GM23338 (cell line): ENCODE data around the gene NGDN. TPM values are rescaled to one million over a fixed set of nuclear protein-coding genes. Genes with fewer than 3 reads are reported as not detected.

ENCODE experiments used
- ATAC-seq: fragments of 200-7000 bp; cut with Tn5 transposase; 3 replicates; pipeline ENCODE4 v1.9.1; 2020
- DNase-seq: peaks from one replicate; pipeline ENCODE4 v3.0.0-alpha.2; 2015; ENCODE audit warnings: low spot score
- H2AFZ ChIP-seq: fragments of 200-600 bp; sonication (generic); 2 replicates; pipeline ENCODE4 v1.8.0; 2016; ENCODE audit warnings: antibody characterized with exemption, mild to moderate bottlenecking, moderate library complexity
- H3F3A ChIP-seq: fragments of 200-600 bp; sonication (generic); replicated peaks from 2 replicates; pipeline ENCODE4 v1.8.0; 2017; ENCODE audit warnings: antibody characterized with exemption, mixed run types, low read depth
- H3K27ac ChIP-seq: fragments of 200-600 bp; sonication (generic); 2 replicates; pipeline ENCODE4 v1.6.1; 2016; ENCODE audit warnings: low read depth
- H3K27me3 ChIP-seq: fragments of 200-600 bp; sonication (generic); 2 replicates; pipeline ENCODE4 v1.8.0; 2016; ENCODE audit warnings: mild to moderate bottlenecking, mixed run types, moderate library complexity; ENCODE audit not compliant: insufficient read depth
- H3K36me3 ChIP-seq: fragments of 200-600 bp; sonication (generic); 2 replicates; pipeline ENCODE4 v1.8.0; 2016; ENCODE audit warnings: mild to moderate bottlenecking; ENCODE audit not compliant: insufficient read depth
- H3K4me1 ChIP-seq: fragments of 200-600 bp; sonication (generic); 2 replicates; pipeline ENCODE4 v1.8.0; 2016; ENCODE audit warnings: mild to moderate bottlenecking, moderate library complexity; ENCODE audit not compliant: insufficient read depth
- H3K4me2 ChIP-seq: fragments of 200-600 bp; sonication (generic); 2 replicates; pipeline ENCODE4 v1.7.1; 2017; ENCODE audit warnings: mixed run types
- H3K4me3 ChIP-seq: fragments of 200-600 bp; sonication (generic); 2 replicates; pipeline ENCODE4 v1.6.1; 2016; ENCODE audit warnings: mixed run types
- H3K79me2 ChIP-seq: fragments of 200-600 bp; sonication (generic); replicated peaks from 2 replicates; pipeline ENCODE4 v1.8.0; 2017; ENCODE audit warnings: mild to moderate bottlenecking; ENCODE audit not compliant: insufficient read depth
- H3K9me2 ChIP-seq: fragments of 200-600 bp; sonication (generic); 2 replicates; pipeline ENCODE4 v1.8.0; 2017; ENCODE audit not compliant: insufficient read depth
- H4K20me1 ChIP-seq: fragments of 200-600 bp; sonication (generic); replicated peaks from 2 replicates; pipeline ENCODE4 v1.8.0; 2017; ENCODE audit warnings: mild to moderate bottlenecking; ENCODE audit not compliant: insufficient read depth
- H3K27ac Mint-ChIP-seq: 2 replicates; pipeline ENCODE4 v1.8.0; 2020; ENCODE audit warnings: inconsistent platforms, mild to moderate bottlenecking, moderate library complexity, mixed read lengths
- H3K27me3 Mint-ChIP-seq: 3 replicates; pipeline ENCODE4 v1.8.0; 2022; ENCODE audit warnings: low read depth, mild to moderate bottlenecking, moderate library complexity, mixed read lengths, inconsistent platforms; ENCODE audit not compliant: insufficient read depth, poor library complexity
- H3K36me3 Mint-ChIP-seq: 3 replicates; pipeline ENCODE4 v1.8.0; 2021; ENCODE audit warnings: low read depth, mild to moderate bottlenecking, inconsistent platforms, moderate library complexity, mixed read lengths
- H3K4me1 Mint-ChIP-seq: 3 replicates; pipeline ENCODE4 v1.8.0; 2020; ENCODE audit warnings: mild to moderate bottlenecking, inconsistent platforms, mixed read lengths
- H3K4me3 Mint-ChIP-seq: 3 replicates; pipeline ENCODE4 v1.8.0; 2021; ENCODE audit warnings: moderate library complexity, mild to moderate bottlenecking, inconsistent platforms, mixed read lengths
- H3K9me3 Mint-ChIP-seq: 3 replicates; pipeline ENCODE4 v1.8.0; 2020; ENCODE audit warnings: moderate library complexity, mild to moderate bottlenecking, inconsistent platforms, mixed read lengths
- ETS1 ChIP-seq: IDR thresholded peaks from 2 replicates; pipeline ENCODE4 v1.6.1; 2016; ENCODE audit warnings: antibody characterized with exemption
- EZH2phosphoT487 ChIP-seq: fragments of 200-600 bp; sonication (generic); IDR thresholded peaks from one replicate; pipeline ENCODE4 v1.8.1; 2018; ENCODE audit warnings: antibody characterized with exemption; ENCODE audit not compliant: unreplicated experiment
- NANOG ChIP-seq: IDR thresholded peaks from 2 replicates; pipeline ENCODE4 v1.6.1; 2016; ENCODE audit warnings: antibody characterized with exemption, borderline replicate concordance
- POLR2AphosphoS5 ChIP-seq: IDR thresholded peaks from 2 replicates; pipeline ENCODE4 v1.6.1; 2016; ENCODE audit warnings: antibody characterized with exemption, low read depth
- STAT1 ChIP-seq: IDR thresholded peaks from one replicate; pipeline ENCODE4 v1.6.1; 2016; ENCODE audit warnings: antibody characterized with exemption; ENCODE audit not compliant: unreplicated experiment
- ZNF114 ChIP-seq: fragments of 250-450 bp; sonication (Bioruptor Pico); IDR thresholded peaks from 2 replicates; pipeline ENCODE4 v1.5.0; 2020; ENCODE audit warnings: mild to moderate bottlenecking, moderate library complexity
- ZNF462 ChIP-seq: fragments of 250-450 bp; sonication (Bioruptor Pico); IDR thresholded peaks from 2 replicates; pipeline ENCODE4 v1.5.0; 2020; ENCODE audit warnings: mild to moderate bottlenecking, moderate library complexity
- polyA plus RNA-seq: library from polyadenylated mRNA; unstranded; fragments of >200 nt; fragmentation: Nextera tagmentation; extraction: Ambion mirVana; gene quantifications from 2 replicates; pipeline ENCODE4 v1.2.1, GENCODE V29; 2016
- total RNA-seq: library from RNA; depleted of rRNA; stranded (reverse); fragments of >200 nt; shearing (Covaris generic); gene quantifications from 2 replicates; pipeline ENCODE4 v1.2.3, GENCODE V29; 2014

The NGDN gene
- total and polyA plus RNA-seq, 2 experiments from 2014 or later: 48.6 to 90.8 TPM

GRCh38 chr14:23492618-23493272, 23.2 kb downstream of the NGDN start:
- Mint-ChIP-seq H3K36me3 (no peaks in the 10 kb centered on the region), H3K9me3 (no peaks in the 10 kb centered on the region), H3K27me3 (no peaks in the 10 kb centered on the region), H3K27ac (peak overlapping the region; percentile 33; the same call in 1 of the 2 replicates), H3K4me3 (no peak overlapping the region; the same call in 2 of the 3 replicates), H3K4me1 (peaks cover 29% of the 10 kb centered on the region)
- H3K4me3 ChIP-seq: no peak overlapping the region
- H2AFZ ChIP-seq: no peak overlapping the region
- peaks cover 13% of the 10 kb centered on the region for H3K4me1 ChIP-seq
- H3K27me3 ChIP-seq: no peaks in the 10 kb centered on the region
- ATAC-seq: no peak
- no peaks in the 10 kb centered on the region for H3K79me2 ChIP-seq
- no peak overlapping the region for H3K4me2 ChIP-seq
- H3F3A ChIP-seq: 0 out of 2 replicates have a peak, but pooled peaks cover 12% of the 10 kb centered on the region
- no peak overlapping the region for H3K27ac ChIP-seq
- TF ChIP-seq ZNF462 (CRISPR knock-in tag) (no peak), NANOG (no peak), STAT1 (no peak), POLR2AphosphoS5 (no peak), EZH2phosphoT487 (no peak), ZNF114 (no peak), ETS1 (no peak)
- H4K20me1 ChIP-seq: no peaks in the 10 kb centered on the region
- no peaks in the 10 kb centered on the region for H3K36me3 ChIP-seq
- H3K9me2 ChIP-seq: no peaks in the 10 kb centered on the region
- no peak for DNase-seq
